HG02588 (cell line): ENCODE results near the gene LCMT1.

Experiments used
- ATAC-seq: cut with Tn5 transposase; IDR thresholded peaks from one replicate; pipeline ENCODE4 v1.9.1; 2021; ENCODE audit warnings: mild to moderate bottlenecking, moderate library complexity; ENCODE audit not compliant: unreplicated experiment

The LCMT1 gene

GRCh38 chr16:25192096-25192495 lies 80.6 kb downstream of the LCMT1 start:
- no peak for ATAC-seq

GRCh38 chr16:25194273-25194878 lies 82.8 kb downstream of the LCMT1 start:
- no peak for ATAC-seq

- no peak for ATAC-seq
Observed at GRCh38 chr16:25198021-25198420, 86.5 kb downstream of the LCMT1 start.

GRCh38 chr16:25199457-25199856 lies 87.9 kb downstream of the LCMT1 start:
- ATAC-seq = no peak

GRCh38 chr16:25210758-25211157 lies 99.2 kb downstream of the LCMT1 start:
- ATAC-seq = no peak

- ATAC-seq = no peak
Observed at GRCh38 chr16:25212636-25213035, 101.1 kb downstream of the LCMT1 start.

- ATAC-seq = no peak
Observed at GRCh38 chr16:25213709-25214397, 102.3 kb downstream of the LCMT1 start.

- ATAC-seq = no peak
Observed at GRCh38 chr16:25217112-25217511, 105.6 kb downstream of the LCMT1 start.

GRCh38 chr16:25217921-25218320 lies 106.4 kb downstream of the LCMT1 start:
- ATAC-seq = no peak

- no peak for ATAC-seq
Observed at GRCh38 chr16:25219070-25219737, 107.7 kb downstream of the LCMT1 start.

GRCh38 chr16:25222959-25223358 lies 111.4 kb downstream of the LCMT1 start:
- ATAC-seq = no peak

GRCh38 chr16:25223964-25224363 lies 112.4 kb downstream of the LCMT1 start:
- no peak for ATAC-seq

- ATAC-seq = no peak
Observed at GRCh38 chr16:25224731-25225319, 113.3 kb downstream of the LCMT1 start.
